Airway epithelial cell (primary cell): ENCODE results near the gene MED13. TPM values are rescaled to one million over a fixed set of nuclear protein-coding genes. Genes with fewer than 3 reads are reported as not detected.

Source experiments
- total RNA-seq: library from RNA; depleted of rRNA; stranded (reverse); fragments of >200 nt; gene quantifications from 2 replicates; pipeline ENCODE4 v1.2.3, GENCODE V29; 2015

The MED13 gene
- total RNA-seq = 13.4 and 30.3 TPM in 2 replicates

GRCh38 chr17:62064791-62065563 lies at the start of gene MED13:
MED13 (minus strand) TSS chr17:62065278; CDS start chr17:62065205, 73 bp downstream.

GRCh38 chr17:61927208-61928100 lies 137.6 kb downstream of the MED13 start, which contains the start of gene INTS2:
INTS2 (minus strand) TSS chr17:61927982; CDS start chr17:61926644, 1,338 bp downstream.

Other genes with a start within 250 kb of the MED13 start
- gene BRIP1, start 201.8 kb downstream of the MED13 start, total RNA-seq = 5.8 and 7.1 TPM in 2 replicates
- 7.9 and 12.2 TPM in 2 replicates for gene INTS2, start 137.3 kb downstream of the MED13 start, total RNA-seq